ENCODE data around the gene SCFD2.

SCFD2 gene

GRCh38 chr4:52844596-52844995 lies 521.3 kb downstream of the SCFD2 start:
- Histone ChIP-seq H3K27me3 (ENCODE audit: control insufficient read depth, insufficient read depth, low read length, poor library complexity, severe bottlenecking) (no peaks in the 10 kb centered on the region), H3K4me1 (ENCODE audit: control insufficient read depth, insufficient read depth, low read length) (peaks cover 34% of the 10 kb centered on the region), H3K4me3 (ENCODE audit: insufficient read depth, low read depth, low read length) (no peak overlapping the region), H3K9me3 (ENCODE audit: control insufficient read depth, low read length) (no peaks in the 10 kb centered on the region), H3K27ac (ENCODE audit: insufficient read depth, low read depth, low read length, poor library complexity, severe bottlenecking) (no peak overlapping the region), H3K36me3 (ENCODE audit: control insufficient read depth, insufficient read depth, low read length) (no peaks in the 10 kb centered on the region)
- WGBS, 2 experiments, result 97 to 99% methylated on average over 2 of the region's 2 CpGs

GRCh38 chr4:52843958-52844357 lies 521.9 kb downstream of the SCFD2 start:
- Histone ChIP-seq H3K4me3 (ENCODE audit: insufficient read depth, low read depth, low read length) (no peak overlapping the region), H3K4me1 (ENCODE audit: control insufficient read depth, insufficient read depth, low read length) (peaks cover 40% of the 10 kb centered on the region), H3K27me3 (ENCODE audit: control insufficient read depth, insufficient read depth, low read length, poor library complexity, severe bottlenecking) (no peaks in the 10 kb centered on the region), H3K36me3 (ENCODE audit: control insufficient read depth, insufficient read depth, low read length) (no peaks in the 10 kb centered on the region), H3K27ac (ENCODE audit: insufficient read depth, low read depth, low read length, poor library complexity, severe bottlenecking) (no peak overlapping the region), H3K9me3 (ENCODE audit: control insufficient read depth, low read length) (no peaks in the 10 kb centered on the region)
- WGBS, 2 experiments, result 93 to 96% methylated on average over 3 of the region's 3 CpGs

- 74 to 83% methylated on average over 2 of the region's 2 CpGs for WGBS, 2 experiments
- no peaks in the 10 kb centered on the region for H3K36me3 ChIP-seq (ENCODE audit: control insufficient read depth, insufficient read depth, low read length)
- H3K27ac ChIP-seq (ENCODE audit: insufficient read depth, low read depth, low read length, poor library complexity, severe bottlenecking), result no peak overlapping the region
- peaks cover 40% of the 10 kb centered on the region for H3K4me1 ChIP-seq (ENCODE audit: control insufficient read depth, insufficient read depth, low read length)
- H3K27me3 ChIP-seq (ENCODE audit: control insufficient read depth, insufficient read depth, low read length, poor library complexity, severe bottlenecking), result no peaks in the 10 kb centered on the region
- H3K9me3 ChIP-seq (ENCODE audit: control insufficient read depth, low read length), result no peaks in the 10 kb centered on the region
- H3K4me3 ChIP-seq (ENCODE audit: insufficient read depth, low read depth, low read length), result no peak overlapping the region
These were observed 522.5 kb downstream of the SCFD2 start for GRCh38 chr4:52843351-52843750.

GRCh38 chr4:52842792-52843191 lies 523.1 kb downstream of the SCFD2 start:
- no peak overlapping the region for H3K27ac ChIP-seq (ENCODE audit: insufficient read depth, low read depth, low read length, poor library complexity, severe bottlenecking)

GRCh38 chr4:52841682-52842456 lies 524.0 kb downstream of the SCFD2 start:
- WGBS, 2 experiments, result 73 to 77% methylated on average over 18 of the region's 18 CpGs
- Histone ChIP-seq H3K27me3 (ENCODE audit: control insufficient read depth, insufficient read depth, low read length, poor library complexity, severe bottlenecking) (no peaks in the 10 kb centered on the region), H3K4me1 (ENCODE audit: control insufficient read depth, insufficient read depth, low read length) (peaks cover 40% of the 10 kb centered on the region), H3K9me3 (ENCODE audit: control insufficient read depth, low read length) (no peaks in the 10 kb centered on the region), H3K27ac (ENCODE audit: insufficient read depth, low read depth, low read length, poor library complexity, severe bottlenecking) (no peak overlapping the region), H3K4me3 (ENCODE audit: insufficient read depth, low read depth, low read length) (no peak overlapping the region), H3K36me3 (ENCODE audit: control insufficient read depth, insufficient read depth, low read length) (no peaks in the 10 kb centered on the region)

More at GRCh38 chr4:52842792-52843191, 523.1 kb downstream of the SCFD2 start:
- WGBS, 2 experiments, result 20 to 23% methylated on average over 3 of the region's 3 CpGs
- H3K36me3 ChIP-seq (ENCODE audit: control insufficient read depth, insufficient read depth, low read length), result no peaks in the 10 kb centered on the region
- H3K4me1 ChIP-seq (ENCODE audit: control insufficient read depth, insufficient read depth, low read length), result peaks cover 40% of the 10 kb centered on the region
- H3K9me3 ChIP-seq (ENCODE audit: control insufficient read depth, low read length), result no peaks in the 10 kb centered on the region
- no peaks in the 10 kb centered on the region for H3K27me3 ChIP-seq (ENCODE audit: control insufficient read depth, insufficient read depth, low read length, poor library complexity, severe bottlenecking)
- no peak overlapping the region for H3K4me3 ChIP-seq (ENCODE audit: insufficient read depth, low read depth, low read length)

GRCh38 chr4:52840531-52841370 lies 525.1 kb downstream of the SCFD2 start:
- H3K4me1 ChIP-seq (ENCODE audit: control insufficient read depth, insufficient read depth, low read length), result peaks cover 40% of the 10 kb centered on the region
- H3K4me3 ChIP-seq (ENCODE audit: insufficient read depth, low read depth, low read length), result no peak overlapping the region
- H3K27me3 ChIP-seq (ENCODE audit: control insufficient read depth, insufficient read depth, low read length, poor library complexity, severe bottlenecking), result no peaks in the 10 kb centered on the region
- no peaks in the 10 kb centered on the region for H3K9me3 ChIP-seq (ENCODE audit: control insufficient read depth, low read length)
- no peaks in the 10 kb centered on the region for H3K36me3 ChIP-seq (ENCODE audit: control insufficient read depth, insufficient read depth, low read length)
- H3K27ac ChIP-seq (ENCODE audit: insufficient read depth, low read depth, low read length, poor library complexity, severe bottlenecking), result no peak overlapping the region
- WGBS, 2 experiments, result 42 to 53% methylated on average over 6 to 9 of the region's 9 CpGs

DNA sequence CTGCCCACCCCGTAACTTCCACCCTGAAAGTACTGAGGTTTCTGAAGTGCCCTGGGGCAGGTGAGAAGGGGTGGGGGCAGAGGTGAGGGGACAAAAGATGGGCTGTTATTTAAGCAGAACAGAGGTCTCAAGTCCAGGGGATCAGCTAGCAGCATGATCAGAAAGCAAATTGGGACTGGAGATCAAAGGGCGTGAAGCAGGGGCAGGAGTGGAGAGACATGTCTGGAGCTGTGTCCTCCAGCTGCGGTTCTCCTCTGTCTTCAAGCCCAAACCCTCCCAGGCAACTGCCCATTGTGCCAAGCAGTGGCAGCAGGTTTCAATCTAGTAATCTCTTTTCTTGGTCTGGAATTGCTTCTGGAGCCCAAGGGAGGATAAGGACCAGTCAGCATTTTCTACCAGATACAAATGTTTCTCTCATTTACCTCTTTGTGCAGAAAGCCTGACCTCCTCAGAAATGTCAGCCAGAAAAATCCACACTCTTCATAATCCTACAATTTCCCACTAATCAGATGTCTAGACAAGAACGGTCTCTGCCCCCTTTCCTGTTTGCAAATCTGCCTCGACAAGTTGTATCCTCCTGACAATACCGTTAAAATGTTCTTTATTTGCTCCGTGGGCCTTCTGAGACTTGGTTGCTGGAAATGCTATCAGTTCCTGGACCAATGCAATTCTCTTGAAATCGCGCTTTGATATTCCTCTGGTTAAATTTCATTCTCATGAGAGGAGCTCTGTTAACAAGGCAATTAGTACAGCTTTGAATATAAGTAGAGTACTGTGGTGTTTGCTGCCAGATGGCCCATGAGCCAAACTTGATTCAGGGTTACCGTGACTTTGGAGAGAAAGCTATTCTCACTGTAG lies 526.9 kb downstream of the SCFD2 start:
- WGBS, 2 experiments, result 89 to 91% methylated on average over 10 of the region's 10 CpGs
- Histone ChIP-seq H3K9me3 (ENCODE audit: control insufficient read depth, low read length) (no peaks in the 10 kb centered on the region), H3K4me3 (ENCODE audit: insufficient read depth, low read depth, low read length) (no peak overlapping the region), H3K36me3 (ENCODE audit: control insufficient read depth, insufficient read depth, low read length) (no peaks in the 10 kb centered on the region), H3K4me1 (ENCODE audit: control insufficient read depth, insufficient read depth, low read length) (peaks cover 40% of the 10 kb centered on the region), H3K27ac (ENCODE audit: insufficient read depth, low read depth, low read length, poor library complexity, severe bottlenecking) (no peak overlapping the region), H3K27me3 (ENCODE audit: control insufficient read depth, insufficient read depth, low read length, poor library complexity, severe bottlenecking) (no peaks in the 10 kb centered on the region)

DNA sequence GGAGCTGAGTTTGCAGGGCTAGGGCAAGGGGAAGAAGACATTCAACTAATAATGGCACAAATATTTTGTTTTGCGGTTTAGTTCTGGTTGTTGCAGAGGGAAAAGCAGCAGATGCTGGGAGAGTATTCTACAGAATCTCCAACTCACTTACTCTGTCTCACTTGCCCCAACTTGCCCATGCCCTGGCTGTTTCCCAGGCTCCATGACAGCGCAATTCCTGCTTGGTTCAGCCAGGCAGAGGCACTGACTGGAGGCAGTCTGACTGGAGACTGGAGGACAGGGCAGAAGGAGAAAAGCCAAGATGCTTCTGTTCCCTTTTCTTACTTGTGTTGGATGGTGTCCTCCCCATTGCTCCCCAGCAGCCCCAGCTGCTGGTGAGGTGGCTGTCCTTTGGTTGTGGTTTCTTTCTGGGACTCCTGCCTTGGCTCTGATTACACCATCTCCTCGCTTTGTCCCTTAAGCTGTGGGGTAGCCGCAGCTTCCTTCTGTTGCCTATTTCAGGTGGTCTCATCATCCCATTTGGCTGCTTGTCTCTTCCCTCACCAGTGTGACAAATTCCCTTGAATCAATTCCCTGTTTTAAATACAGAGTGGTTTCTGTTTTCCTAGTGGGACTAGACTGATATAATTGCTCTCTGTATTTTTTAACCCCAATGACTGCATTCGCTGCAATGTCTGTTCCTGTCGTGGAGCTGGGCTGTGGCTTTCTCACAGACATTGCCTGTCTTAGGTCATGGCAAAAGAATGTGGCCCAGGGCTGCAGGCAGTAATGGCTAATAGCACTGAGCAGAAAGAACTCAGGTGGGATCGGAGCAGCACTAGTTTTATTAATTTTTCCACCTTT lies 527.9 kb downstream of the SCFD2 start:
- H3K27ac ChIP-seq (ENCODE audit: insufficient read depth, low read depth, low read length, poor library complexity, severe bottlenecking), result no peak overlapping the region

GRCh38 chr4:52836678-52837077 lies 529.2 kb downstream of the SCFD2 start:
- H3K27ac ChIP-seq (ENCODE audit: insufficient read depth, low read depth, low read length, poor library complexity, severe bottlenecking), result no peak overlapping the region
- WGBS, 2 experiments, result 89 to 98% methylated on average over 2 to 7 of the region's 7 CpGs

More for the DNA sequence above, 527.9 kb downstream of the SCFD2 start:
- Histone ChIP-seq H3K36me3 (ENCODE audit: control insufficient read depth, insufficient read depth, low read length) (no peaks in the 10 kb centered on the region), H3K4me1 (ENCODE audit: control insufficient read depth, insufficient read depth, low read length) (peaks cover 35% of the 10 kb centered on the region), H3K4me3 (ENCODE audit: insufficient read depth, low read depth, low read length) (no peak overlapping the region), H3K9me3 (ENCODE audit: control insufficient read depth, low read length) (no peaks in the 10 kb centered on the region), H3K27me3 (ENCODE audit: control insufficient read depth, insufficient read depth, low read length, poor library complexity, severe bottlenecking) (no peaks in the 10 kb centered on the region)
- 88 to 89% methylated on average over 7 of the region's 7 CpGs for WGBS, 2 experiments

More at GRCh38 chr4:52836678-52837077, 529.2 kb downstream of the SCFD2 start:
- Histone ChIP-seq H3K4me3 (ENCODE audit: insufficient read depth, low read depth, low read length) (no peak overlapping the region), H3K9me3 (ENCODE audit: control insufficient read depth, low read length) (no peaks in the 10 kb centered on the region), H3K27me3 (ENCODE audit: control insufficient read depth, insufficient read depth, low read length, poor library complexity, severe bottlenecking) (no peaks in the 10 kb centered on the region), H3K4me1 (ENCODE audit: control insufficient read depth, insufficient read depth, low read length) (peaks cover 22% of the 10 kb centered on the region), H3K36me3 (ENCODE audit: control insufficient read depth, insufficient read depth, low read length) (no peaks in the 10 kb centered on the region)
